ENCODE data around the gene PRR35. TPM values are rescaled to one million over a fixed set of nuclear protein-coding genes. Genes with fewer than 3 reads are reported as not detected.

PRR35 gene
- total and polyA plus RNA-seq, 2 donors (not counting 3 experiments of a cell fraction or from before 2014, with no cell fraction given), result not detected

- no peak overlapping the region for H3K27ac ChIP-seq (ENCODE audit: insufficient read depth, low read depth, low read length)
- dilution Hi-C loops (cut with MboI; ENCODE audit: extremely low pct_ligation_motif_present, low sequenced_read_pairs) (no loop called here), intact Hi-C loops (cut with micrococcal nuclease) (no loop called here)
- H3K4me3 ChIP-seq (replicated peaks in 1 of 3; ENCODE audit: insufficient read depth in 1 of 3, low read depth in 1 of 3, low read length in 3 of 3), result no peak overlapping the region
- H3K9me1 ChIP-seq (replicated peaks; ENCODE audit: control insufficient read depth, extremely low read depth, insufficient read depth, low read length), result no peaks in the 10 kb centered on the region
- POLR2A ChIA-PET, result no interaction called here
- BruUV-seq (replicated peaks), result no TSS peak
- DNase-seq (ENCODE audit: low read depth, low spot score) (no peak), FAIRE-seq (no peak)
- H3K36me3 ChIP-seq (ENCODE audit: control insufficient read depth in 2 of 2, extremely low read depth in 1 of 2, insufficient read depth in 2 of 2, low read length in 2 of 2), result peaks cover 0 to 16% of the 10 kb centered on the region in 2 experiments
- H3K4me1 ChIP-seq (ENCODE audit: control insufficient read depth, extremely low read depth, insufficient read depth, low read length), result peaks cover 2% of the 10 kb centered on the region
- H3K79me2 ChIP-seq (ENCODE audit: control insufficient read depth, insufficient read depth, low read length), result peaks cover under 1% of the 10 kb centered on the region
- H3K9ac ChIP-seq (replicated peaks; ENCODE audit: extremely low read depth, insufficient read depth, low read length), result no peak overlapping the region
- H3K9me3 ChIP-seq (replicated peaks; ENCODE audit: control insufficient read depth, insufficient read depth, low read length), result no peaks in the 10 kb centered on the region
- CTCF ChIA-PET, result interaction anchor here (0.8 to 1.2 kb wide), 7 partner anchors 10 to 84 kb away, joined by 3 to 4 read pairs (median 3); partner anchors contain the start of genes METTL26 and NHLRC4
- H2AFZ ChIP-seq (ENCODE audit: low read depth, low read length), result no peak overlapping the region
- H3K27me3 ChIP-seq (ENCODE audit: control insufficient read depth in 2 of 2, insufficient read depth in 2 of 2, low read length in 2 of 2), result no peaks in the 10 kb centered on the region
- H4K20me1 ChIP-seq (replicated peaks; ENCODE audit: control insufficient read depth, extremely low read depth, insufficient read depth, low read length), result no peaks in the 10 kb centered on the region
- H3K4me2 ChIP-seq (ENCODE audit: insufficient read depth, low read length), result no peak overlapping the region
- TF ChIP-seq MAX (IDR thresholded peaks at IDR 0.05; ENCODE audit: insufficient read depth, insufficient read length) (no peak), POLR2AphosphoS5 (IDR thresholded peaks at IDR 0.05; ENCODE audit: insufficient read depth, low read depth, low read length) (no peak), FOS (IDR thresholded peaks at IDR 0.05; ENCODE audit: borderline replicate concordance, insufficient read depth, low read length) (no peak), EZH2 (IDR thresholded peaks at IDR 0.05; ENCODE audit: borderline replicate concordance, low read depth, low read length, severe bottlenecking) (no peak), POLR2A (IDR thresholded peaks at IDR 0.05; ENCODE audit: low read depth, low read length) (no peak)
Measured at GRCh38 chr16:576197-576822, 16.1 kb downstream of the PRR35 start.

- Histone ChIP-seq H3K79me2 (ENCODE audit: control insufficient read depth, insufficient read depth, low read length) (no peaks in the 10 kb centered on the region), H3K9me3 (replicated peaks; ENCODE audit: control insufficient read depth, insufficient read depth, low read length) (no peaks in the 10 kb centered on the region), H3K9me1 (replicated peaks; ENCODE audit: control insufficient read depth, extremely low read depth, insufficient read depth, low read length) (no peaks in the 10 kb centered on the region), H3K4me1 (ENCODE audit: control insufficient read depth, extremely low read depth, insufficient read depth, low read length) (peaks cover 2% of the 10 kb centered on the region), H3K36me3 (ENCODE audit: control insufficient read depth in 2 of 2, extremely low read depth in 1 of 2, insufficient read depth in 2 of 2, low read length in 2 of 2) (peaks cover 0 to 16% of the 10 kb centered on the region in 2 experiments), H3K9ac (replicated peaks; ENCODE audit: extremely low read depth, insufficient read depth, low read length) (no peak overlapping the region), H3K4me3 (replicated peaks in 1 of 3; ENCODE audit: insufficient read depth in 1 of 3, low read depth in 1 of 3, low read length in 3 of 3) (no peak overlapping the region), H3K4me2 (ENCODE audit: insufficient read depth, low read length) (no peak overlapping the region), H2AFZ (ENCODE audit: low read depth, low read length) (no peak overlapping the region), H3K27me3 (ENCODE audit: control insufficient read depth in 2 of 2, insufficient read depth in 2 of 2, low read length in 2 of 2) (no peaks in the 10 kb centered on the region), H4K20me1 (replicated peaks; ENCODE audit: control insufficient read depth, extremely low read depth, insufficient read depth, low read length) (no peaks in the 10 kb centered on the region), H3K27ac (ENCODE audit: insufficient read depth, low read depth, low read length) (no peak overlapping the region)
- ChIA-PET POLR2A (interaction anchor here (0.5 to 0.7 kb wide), 2 partner anchors 21 to 88 kb away, joined by 4 to 8 read pairs; no protein-coding TSS in a partner anchor), CTCF (interaction anchor here (0.6 to 1.2 kb wide), 8 partner anchors 10 to 151 kb away, joined by 3 to 4 read pairs (median 3); partner anchors contain the start of genes METTL26, NHLRC4 and RAB11FIP3)
- TF ChIP-seq POLR2A (IDR thresholded peaks at IDR 0.05; ENCODE audit: low read depth, low read length), result no peak
- TF ChIP-seq MAX (IDR thresholded peaks at IDR 0.05; ENCODE audit: insufficient read depth, insufficient read length), result no peak
- TF ChIP-seq MYC (IDR thresholded peaks at IDR 0.05; ENCODE audit: low read depth, low read length), result no peak
- no peak for TF ChIP-seq JUN (IDR thresholded peaks at IDR 0.05; ENCODE audit: borderline replicate concordance, insufficient read depth, insufficient read length, low read depth)
- no peak for TF ChIP-seq FOS (IDR thresholded peaks at IDR 0.05; ENCODE audit: borderline replicate concordance, insufficient read depth, low read length)
- peak in 1 of 2 donors; percentile 20 for TF ChIP-seq CTCF (IDR thresholded peaks at IDR 0.05; ENCODE audit: extremely low read depth in 1 of 2, insufficient read depth in 1 of 2, low read depth in 1 of 2, low read length in 2 of 2)
- TF ChIP-seq EZH2 (IDR thresholded peaks at IDR 0.05; ENCODE audit: borderline replicate concordance, low read depth, low read length, severe bottlenecking), result no peak
- intact Hi-C loops (cut with micrococcal nuclease), result no loop called here
- dilution Hi-C loops (cut with MboI; ENCODE audit: extremely low pct_ligation_motif_present, low sequenced_read_pairs), result no loop called here
- DNase-seq (ENCODE audit: low read depth, low spot score) (no peak), FAIRE-seq (no peak)
- BruUV-seq (replicated peaks), result no TSS peak
Measured at GRCh38 chr16:576823-577201, 16.6 kb downstream of the PRR35 start.

Measured in endothelial cell of umbilical vein (primary cell).